GM19452 (cell line): Measurements from ENCODE around the gene COX18.

Experiments used
- ATAC-seq: cut with Tn5 transposase; IDR thresholded peaks from one replicate; pipeline ENCODE4 v1.9.1; 2021; ENCODE audit not compliant: unreplicated experiment

COX18 gene

GRCh38 chr4:73069338-73070073 is at the start of gene COX18:
Gene COX18, minus strand, starts transcription at chr4:73069716. Its CDS starts 67 bp downstream, at chr4:73069649.
- ATAC-seq, result peak; percentile 80

DNA sequence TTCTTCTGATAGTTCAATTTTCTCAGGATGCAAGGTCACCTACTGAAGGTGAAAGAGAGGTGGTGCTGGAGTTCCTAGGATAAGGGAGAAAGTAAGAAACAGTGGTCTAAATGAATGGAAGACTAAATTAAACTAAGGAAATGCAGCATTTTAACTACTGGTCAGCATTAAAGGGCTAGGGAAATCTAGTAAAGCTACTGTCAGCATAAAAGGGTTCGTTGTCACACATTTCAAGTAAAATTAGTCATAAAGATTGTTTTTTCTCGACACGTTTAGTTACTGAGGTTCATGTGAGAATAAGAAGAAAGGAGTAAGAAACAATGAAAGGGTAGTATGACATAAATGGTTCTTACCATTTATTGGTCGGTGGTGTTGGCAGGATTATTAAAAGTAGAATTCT is 40.0 kb upstream of the COX18 start:
- no peak for ATAC-seq

- no peak for ATAC-seq
These were observed 35.2 kb upstream of the COX18 start for GRCh38 chr4:73104695-73105094.

DNA sequence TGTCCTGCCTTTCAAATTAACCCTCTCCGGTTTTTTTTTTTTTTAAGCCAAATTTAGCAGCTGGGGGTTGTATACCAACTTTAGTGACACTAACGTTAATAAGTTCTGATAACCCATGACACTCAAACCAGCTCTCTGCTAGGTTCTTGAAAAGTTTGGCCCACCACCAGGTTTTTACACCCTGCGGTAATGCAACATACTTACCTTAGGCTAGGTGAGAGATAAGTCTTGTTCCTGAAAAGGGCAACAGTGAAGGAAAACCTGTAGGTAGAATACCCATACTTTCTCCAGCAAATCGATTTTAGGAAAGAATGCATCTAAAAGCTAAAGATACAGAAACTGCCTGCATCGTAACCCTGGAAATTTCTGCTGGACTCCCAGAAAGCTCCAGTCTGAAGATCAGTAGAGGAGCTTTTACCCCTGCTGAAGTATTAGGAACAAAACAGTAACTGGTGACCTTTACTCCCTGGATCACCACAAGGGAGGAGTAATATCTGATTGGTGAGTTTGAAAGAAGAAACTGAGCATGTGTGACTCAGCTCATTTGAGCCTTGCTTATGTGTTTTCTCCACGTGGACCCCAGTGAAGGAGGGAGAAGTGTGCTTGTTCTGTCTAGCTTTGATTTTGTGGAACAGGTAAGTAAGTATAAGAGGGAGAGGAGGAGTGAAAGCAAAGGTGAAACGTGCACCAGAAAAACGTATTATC is 34.4 kb upstream of the COX18 start:
- ATAC-seq, result no peak

DNA sequence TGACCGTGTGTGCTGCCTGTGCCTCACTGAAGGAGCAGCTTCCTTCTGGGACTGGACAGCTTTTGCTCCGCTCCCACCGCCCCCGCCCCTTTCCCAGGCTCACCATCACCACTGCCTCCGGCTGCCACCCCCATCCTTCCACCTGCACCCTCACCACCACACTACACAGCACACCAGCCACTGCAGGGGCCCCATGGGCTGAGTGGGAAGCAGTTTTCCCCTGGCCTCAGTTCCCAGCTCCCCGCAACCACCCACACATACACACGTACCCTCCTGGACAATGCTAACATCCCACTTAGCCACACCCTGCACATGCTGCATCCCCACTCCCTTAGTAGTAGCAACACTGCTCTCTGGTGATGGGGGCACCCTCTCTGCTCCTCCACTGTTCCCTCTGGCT is 29.6 kb upstream of the COX18 start:
- no peak for ATAC-seq

DNA sequence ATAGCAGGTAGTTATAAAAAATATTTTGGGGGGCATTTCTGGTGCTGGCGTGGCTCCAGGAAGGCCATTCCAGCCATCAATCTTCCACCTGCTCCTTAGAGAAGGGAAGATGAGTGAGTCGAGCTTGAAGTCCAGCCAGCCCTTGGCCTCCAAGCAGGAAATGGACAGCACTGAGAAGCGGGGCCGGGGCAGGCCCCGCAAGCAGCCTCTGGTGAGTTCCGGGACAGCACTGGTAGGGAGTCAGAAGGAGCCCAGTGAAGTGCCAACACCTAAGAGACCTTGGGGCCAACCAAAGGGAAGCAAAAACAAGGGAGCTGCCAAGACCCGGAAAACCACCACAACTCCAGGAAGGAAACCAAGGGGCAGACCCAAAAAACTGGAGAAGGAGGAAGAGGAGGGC is 29.2 kb upstream of the COX18 start:
- ATAC-seq, result no peak

DNA sequence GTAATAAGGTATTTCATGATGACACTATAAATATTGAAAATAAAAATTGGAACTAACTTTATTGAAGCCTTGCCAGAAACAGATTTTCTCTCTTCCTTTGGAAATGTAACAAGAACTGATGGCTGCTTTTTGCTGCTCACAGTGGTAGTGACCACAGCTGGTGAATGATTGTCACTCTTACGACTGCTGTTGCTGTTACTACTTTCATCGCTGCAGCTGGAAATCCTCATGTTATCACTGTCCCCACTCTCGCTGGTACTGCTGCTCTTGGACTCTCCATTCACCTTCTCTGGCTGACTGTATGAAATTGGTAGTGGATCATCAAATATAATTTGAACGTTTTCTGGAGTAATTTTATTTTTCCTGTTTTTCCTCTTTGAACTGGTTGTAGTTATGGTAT is 28.5 kb upstream of the COX18 start:
- no peak for ATAC-seq

DNA sequence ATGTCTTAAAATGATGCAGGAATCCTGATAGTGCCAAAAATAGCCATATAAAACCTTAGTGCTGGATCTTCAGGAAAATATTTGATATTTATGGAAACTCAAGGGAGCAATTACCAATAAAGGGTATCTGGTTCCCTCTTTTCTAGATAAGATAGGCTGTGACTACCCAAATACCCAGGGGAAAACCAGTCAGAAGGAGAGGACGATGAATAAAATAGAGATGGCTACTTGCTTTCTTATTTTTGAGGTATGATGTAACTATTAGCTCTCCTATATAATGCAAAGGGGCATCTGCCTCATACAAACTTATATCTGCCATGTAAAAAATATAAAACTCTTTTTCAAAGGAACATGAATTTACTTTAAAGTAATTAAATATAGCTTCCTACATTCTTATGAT is 23.4 kb upstream of the COX18 start:
- no peak for ATAC-seq

DNA sequence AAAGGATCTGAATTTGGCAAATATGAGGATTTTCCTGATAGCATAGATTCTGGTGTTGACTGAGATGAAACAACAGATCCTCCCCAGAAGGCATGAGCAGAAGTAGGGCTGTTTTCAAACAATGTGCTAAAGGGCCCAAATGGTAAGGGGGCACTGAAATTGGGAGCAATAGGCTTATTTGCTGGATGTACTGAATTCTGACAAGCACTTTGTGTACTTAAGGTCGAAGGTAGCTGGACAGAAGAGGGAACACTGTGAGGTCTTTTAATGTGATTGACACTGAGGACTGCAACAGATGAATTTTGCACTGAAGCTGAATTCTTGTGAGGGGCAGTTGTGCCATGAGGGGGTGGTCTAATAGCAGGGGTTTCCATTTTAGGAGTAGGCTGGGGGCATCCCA is 21.2 kb upstream of the COX18 start:
- ATAC-seq, result no peak

DNA sequence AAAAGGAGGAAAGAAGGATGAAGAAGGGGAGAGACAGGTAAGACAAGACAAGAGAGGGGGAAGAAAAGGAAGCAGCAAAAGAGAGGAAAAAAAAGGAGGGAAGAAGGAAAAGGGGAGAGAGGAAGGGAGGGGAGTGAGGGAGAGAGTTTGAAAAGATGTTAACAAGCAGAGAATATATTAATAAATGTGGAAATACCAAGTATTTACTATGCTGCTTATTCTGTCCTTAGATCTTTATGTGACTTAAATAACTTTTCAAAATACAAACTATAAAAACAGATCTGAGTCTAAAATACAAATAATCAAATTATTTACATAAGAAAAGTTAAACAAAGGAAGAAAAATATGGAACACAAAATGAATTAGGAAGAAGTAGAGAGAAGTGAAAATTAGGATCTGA is 18.4 kb upstream of the COX18 start:
- no peak for ATAC-seq

GRCh38 chr4:73086095-73086868 is 16.8 kb upstream of the COX18 start:
- ATAC-seq, result no peak

GRCh38 chr4:73080789-73081188 is 11.3 kb upstream of the COX18 start:
- no peak for ATAC-seq

DNA sequence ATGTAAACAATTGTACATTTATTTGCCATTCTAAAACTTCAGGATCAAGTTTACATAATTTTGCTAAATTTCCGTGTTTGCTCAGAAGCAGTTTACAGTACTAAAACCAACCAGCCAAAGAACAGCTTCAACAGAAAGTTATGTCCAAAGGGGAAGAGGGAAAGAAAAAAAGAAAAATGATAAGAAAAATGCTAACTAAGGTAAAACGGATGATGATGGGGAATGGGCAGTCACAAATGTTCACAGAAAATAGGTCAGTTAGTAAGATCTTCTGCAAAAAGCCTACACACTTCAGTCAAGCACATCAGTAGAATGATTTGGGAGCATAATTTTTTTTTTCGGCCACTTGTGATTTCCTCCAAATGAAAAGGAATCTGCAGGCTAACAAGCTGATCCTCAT is 6.3 kb upstream of the COX18 start:
- ATAC-seq, result no peak

GRCh38 chr4:73070074-73070390 is 516 bp upstream of the COX18 start:
- peak; percentile 14 for ATAC-seq

DNA sequence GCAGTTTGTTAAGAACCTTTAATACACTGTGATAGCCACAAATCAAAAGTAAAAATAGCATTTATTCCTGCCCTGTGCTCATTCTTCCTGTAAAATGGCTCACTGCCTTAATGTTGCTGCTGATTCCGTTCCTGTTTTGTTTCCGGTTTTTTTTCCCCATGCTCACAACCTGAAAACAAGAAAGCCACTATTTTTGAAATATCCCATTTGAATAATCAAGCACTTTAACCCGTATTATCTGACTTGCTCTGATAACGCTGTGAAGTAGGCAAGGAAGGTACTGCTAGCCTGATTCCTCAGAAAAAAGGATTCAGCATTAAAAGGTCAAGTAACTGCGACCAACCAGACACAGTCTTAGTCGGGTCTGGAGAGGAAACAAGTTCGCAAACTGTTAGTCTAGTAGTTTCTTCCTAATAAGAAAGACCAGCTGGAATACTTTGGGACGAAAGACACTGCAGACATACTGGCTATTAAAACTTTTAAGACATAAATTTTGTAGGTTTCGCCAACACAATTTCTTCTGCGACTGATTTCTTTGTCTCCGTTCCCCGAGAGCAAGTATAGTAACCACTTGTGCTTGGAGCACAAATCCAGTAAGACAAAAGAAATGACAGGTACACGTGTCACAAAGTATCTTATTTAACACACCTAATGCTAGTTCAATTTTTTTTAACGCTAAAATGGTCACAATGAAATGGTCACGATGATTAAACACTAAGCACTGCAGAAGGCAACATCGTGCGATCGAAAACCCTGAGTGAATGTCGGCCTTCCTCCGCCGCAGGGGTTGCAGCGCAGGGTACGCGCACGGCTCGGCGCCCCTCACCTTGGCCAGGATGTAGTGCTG is 802 bp downstream of the COX18 start:
- peak; percentile 1 for ATAC-seq

GRCh38 chr4:73067971-73068394 is 1.5 kb downstream of the COX18 start:
- ATAC-seq, result no peak

- ATAC-seq, result no peak
These were observed 2.6 kb downstream of the COX18 start for GRCh38 chr4:73066928-73067327.

DNA sequence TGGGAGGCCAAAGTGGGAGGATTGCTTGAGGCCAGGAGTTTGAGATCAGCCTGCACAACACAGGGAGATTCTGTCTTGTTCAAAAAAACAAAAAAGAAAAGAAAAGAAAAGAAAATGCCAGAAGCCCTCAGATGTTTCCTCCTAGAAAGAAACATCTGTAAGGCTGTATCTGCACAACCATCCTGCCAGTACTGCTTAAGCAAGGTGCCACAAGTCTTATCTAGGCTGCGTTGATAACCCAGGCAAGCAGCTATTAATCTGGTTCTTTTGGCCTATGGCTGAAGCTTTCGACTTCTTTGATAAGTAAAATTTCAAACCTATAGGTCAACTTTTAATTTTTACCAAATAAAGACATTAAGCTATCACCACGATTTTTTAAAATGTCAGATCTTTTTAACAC is 3.1 kb downstream of the COX18 start:
- no peak for ATAC-seq

GRCh38 chr4:73064536-73064935 is 5.0 kb downstream of the COX18 start:
- no peak for ATAC-seq

DNA sequence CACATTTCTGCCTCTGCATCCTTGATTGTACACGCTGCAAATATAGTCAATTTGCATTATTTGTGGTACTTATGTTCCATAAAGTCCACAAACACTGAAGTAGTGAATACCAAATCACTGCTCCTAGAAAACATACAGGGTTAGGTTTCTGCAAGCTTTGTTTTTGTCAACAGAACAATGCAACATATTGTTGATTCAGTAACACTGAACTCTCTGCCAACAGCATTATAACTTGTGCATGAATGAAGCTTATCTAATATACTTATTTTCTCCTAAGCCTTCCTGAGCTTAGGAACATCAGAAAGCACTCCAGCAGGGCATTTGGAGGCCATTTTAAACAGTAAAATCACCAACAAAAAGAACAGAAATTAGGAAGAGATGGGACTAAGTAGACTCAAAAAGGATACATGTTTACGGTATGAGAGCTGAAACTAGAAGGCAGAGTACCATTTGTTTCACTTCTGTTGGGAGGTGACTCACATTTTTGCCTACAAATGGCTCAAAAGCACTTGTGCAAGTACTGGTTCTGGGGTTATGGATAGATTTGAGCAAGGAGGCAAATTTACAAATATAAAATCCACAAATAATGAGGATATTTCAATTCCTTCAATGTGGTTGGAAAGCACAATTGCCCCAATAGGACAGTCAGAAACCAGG is 14.1 kb downstream of the COX18 start:
- no peak for ATAC-seq
